HG03442 (cell line): Measurements from ENCODE around the gene PKIB.
"Not testable (repeated sequence)": the region's sequence is repeated elsewhere in the genome, so short reads cannot be mapped to it uniquely, and the experiment has no call there.

Experiments used
- ATAC-seq: cut with Tn5 transposase; IDR thresholded peaks from one replicate; pipeline ENCODE4 v1.9.1; 2021; ENCODE audit warnings: mild to moderate bottlenecking, moderate library complexity; ENCODE audit not compliant: unreplicated experiment

PKIB gene

GRCh38 chr6:122620428-122620827 lies 10.2 kb downstream of the PKIB start:
- ATAC-seq, result no peak

GRCh38 chr6:122620902-122621301 lies 10.7 kb downstream of the PKIB start:
- no peak for ATAC-seq

- no peak for ATAC-seq
These were observed 11.4 kb downstream of the PKIB start for GRCh38 chr6:122621638-122622037.

- no peak for ATAC-seq
These were observed 12.3 kb downstream of the PKIB start for GRCh38 chr6:122622479-122622878.

- no peak for ATAC-seq
These were observed 13.1 kb downstream of the PKIB start for GRCh38 chr6:122623279-122623678.

GRCh38 chr6:122624853-122625252 lies 14.6 kb downstream of the PKIB start:
- no peak for ATAC-seq

- ATAC-seq, result no peak
These were observed 18.5 kb downstream of the PKIB start for GRCh38 chr6:122628714-122629113.

GRCh38 chr6:122631571-122632249 lies 21.5 kb downstream of the PKIB start:
- no peak for ATAC-seq

GRCh38 chr6:122640366-122640765 lies 30.2 kb downstream of the PKIB start:
- no peak for ATAC-seq

GRCh38 chr6:122641819-122642218 lies 31.6 kb downstream of the PKIB start:
- ATAC-seq, result no peak

- ATAC-seq, result not testable (repeated sequence)
These were observed 32.4 kb downstream of the PKIB start for GRCh38 chr6:122642604-122643003.

- ATAC-seq, result no peak
These were observed 35.1 kb downstream of the PKIB start for GRCh38 chr6:122645256-122645655.

- ATAC-seq, result no peak
These were observed 37.6 kb downstream of the PKIB start for GRCh38 chr6:122647765-122648164.

- no peak for ATAC-seq
These were observed 38.5 kb downstream of the PKIB start for GRCh38 chr6:122648726-122649125.

GRCh38 chr6:122649701-122650100 lies 39.5 kb downstream of the PKIB start:
- no peak for ATAC-seq

GRCh38 chr6:122650403-122650802 lies 40.2 kb downstream of the PKIB start:
- no peak for ATAC-seq

GRCh38 chr6:122651031-122651430 lies 40.8 kb downstream of the PKIB start:
- no peak for ATAC-seq

- ATAC-seq, result no peak
These were observed 41.4 kb downstream of the PKIB start for GRCh38 chr6:122651604-122652003.

GRCh38 chr6:122652431-122652830 lies 42.2 kb downstream of the PKIB start:
- ATAC-seq, result no peak

GRCh38 chr6:122653094-122653493 lies 42.9 kb downstream of the PKIB start:
- ATAC-seq, result no peak

- no peak for ATAC-seq
These were observed 43.8 kb downstream of the PKIB start for GRCh38 chr6:122654012-122654411.

- no peak for ATAC-seq
These were observed 47.4 kb downstream of the PKIB start for GRCh38 chr6:122657601-122658000.

- ATAC-seq, result no peak
These were observed 50.1 kb downstream of the PKIB start for GRCh38 chr6:122660296-122660695.
